ENCODE measurements around the gene KRTAP5-2. TPM values are rescaled to one million over a fixed set of nuclear protein-coding genes. Genes with fewer than 3 reads are reported as not detected.

KRTAP5-2 gene
- total RNA-seq, 2 experiments from 2014 or later = not detected

GRCh38 chr11:1637628-1638027 is 39.5 kb upstream of the KRTAP5-2 start:
- Mint-ChIP-seq H3K9me3 (no peaks in the 10 kb centered on the region), H3K4me3 (no peak overlapping the region), H3K36me3 (ENCODE audit: low read depth) (no peaks in the 10 kb centered on the region), H3K27ac (no peak overlapping the region), H3K27me3 (no peaks in the 10 kb centered on the region), H3K4me1 (no peaks in the 10 kb centered on the region)
- ChIA-PET POLR2A (no interaction called here), CTCF (interaction anchor here (1.9 kb wide), 1 partner anchor 15 kb away, joined by 4 read pairs; no protein-coding TSS in a partner anchor)
- no peak for DNase-seq

GRCh38 chr11:1636291-1636950 is 38.3 kb upstream of the KRTAP5-2 start:
- no peak for DNase-seq
- H3K9me3 Mint-ChIP-seq = no peaks in the 10 kb centered on the region
- peaks cover 4% of the 10 kb centered on the region for H3K27me3 Mint-ChIP-seq
- H3K36me3 Mint-ChIP-seq (ENCODE audit: low read depth) = no peaks in the 10 kb centered on the region
- no peak overlapping the region for H3K27ac Mint-ChIP-seq
- CTCF ChIA-PET = no interaction called here
- POLR2A ChIA-PET = no interaction called here
- no peak overlapping the region for H3K4me3 Mint-ChIP-seq
- H3K4me1 Mint-ChIP-seq = no peaks in the 10 kb centered on the region

GRCh38 chr11:1633864-1634263 is 35.8 kb upstream of the KRTAP5-2 start:
- H3K9me3 Mint-ChIP-seq = no peaks in the 10 kb centered on the region
- ChIA-PET CTCF (no interaction called here), POLR2A (no interaction called here)
- no peaks in the 10 kb centered on the region for H3K4me1 Mint-ChIP-seq
- no peak overlapping the region for H3K4me3 Mint-ChIP-seq
- no peaks in the 10 kb centered on the region for H3K36me3 Mint-ChIP-seq (ENCODE audit: low read depth)
- peaks cover 14% of the 10 kb centered on the region for H3K27me3 Mint-ChIP-seq
- no peak for DNase-seq
- no peak overlapping the region for H3K27ac Mint-ChIP-seq

- Mint-ChIP-seq H3K27me3 (peaks cover 15% of the 10 kb centered on the region), H3K4me3 (no peak overlapping the region), H3K9me3 (no peaks in the 10 kb centered on the region), H3K36me3 (ENCODE audit: low read depth) (no peaks in the 10 kb centered on the region), H3K4me1 (no peaks in the 10 kb centered on the region), H3K27ac (no peak overlapping the region)
- POLR2A ChIA-PET = interaction anchor here (0.6 kb wide), 1 partner anchor 181 kb away, joined by 3 read pairs; no protein-coding TSS in a partner anchor
- CTCF ChIA-PET = interaction anchor here (1.1 kb wide), 1 partner anchor 21 kb away, joined by 3 read pairs; no protein-coding TSS in a partner anchor
- no peak for DNase-seq
These were observed 34.1 kb upstream of the KRTAP5-2 start for GRCh38 chr11:1632053-1632714.

GRCh38 chr11:1631066-1631568 is 33.0 kb upstream of the KRTAP5-2 start:
- ChIA-PET CTCF (interaction anchor here (1.5 kb wide), 1 partner anchor 22 kb away, joined by 3 read pairs; no protein-coding TSS in a partner anchor), POLR2A (no interaction called here)
- no peaks in the 10 kb centered on the region for H3K36me3 Mint-ChIP-seq (ENCODE audit: low read depth)
- no peaks in the 10 kb centered on the region for H3K9me3 Mint-ChIP-seq
- H3K4me1 Mint-ChIP-seq = no peaks in the 10 kb centered on the region
- no peak overlapping the region for H3K27ac Mint-ChIP-seq
- no peak overlapping the region for H3K4me3 Mint-ChIP-seq
- peaks cover 15% of the 10 kb centered on the region for H3K27me3 Mint-ChIP-seq
- DNase-seq = no peak

- no peak overlapping the region for H3K4me3 Mint-ChIP-seq
- CTCF ChIA-PET = interaction anchor here (1.5 kb wide), 1 partner anchor 23 kb away, joined by 3 read pairs; no protein-coding TSS in a partner anchor
These were observed 32.2 kb upstream of the KRTAP5-2 start for GRCh38 chr11:1630271-1630670.

GRCh38 chr11:1629326-1630185 is 31.5 kb upstream of the KRTAP5-2 start, which contains the start of gene KRTAP5-5:
Gene KRTAP5-5, plus strand, starts transcription at chr11:1629775. Its CDS starts 66 bp downstream, at chr11:1629841.
- POLR2A ChIA-PET = interaction anchor here (0.7 kb wide), 1 partner anchor 247 kb away, joined by 3 read pairs; no protein-coding TSS in a partner anchor
- no peak for DNase-seq
- no peaks in the 10 kb centered on the region for H3K36me3 Mint-ChIP-seq (ENCODE audit: low read depth)
- CTCF ChIA-PET = interaction anchor here (0.7 kb wide), 1 partner anchor 10 kb away, joined by 4 read pairs; no protein-coding TSS in a partner anchor
- H3K9me3 Mint-ChIP-seq = no peaks in the 10 kb centered on the region
- no peak within 1 kb of the TSS for H3K27ac Mint-ChIP-seq
- no peak within 1 kb of the TSS for H3K4me3 Mint-ChIP-seq
- H3K4me1 Mint-ChIP-seq = no peaks in the 10 kb centered on the region
- H3K27me3 Mint-ChIP-seq = peaks cover 15% of the 10 kb centered on the region

More at GRCh38 chr11:1630271-1630670, 32.2 kb upstream of the KRTAP5-2 start:
- DNase-seq = no peak
- Mint-ChIP-seq H3K36me3 (ENCODE audit: low read depth) (no peaks in the 10 kb centered on the region), H3K27me3 (peaks cover 15% of the 10 kb centered on the region), H3K9me3 (no peaks in the 10 kb centered on the region), H3K27ac (no peak overlapping the region), H3K4me1 (no peaks in the 10 kb centered on the region)
- POLR2A ChIA-PET = interaction anchor here (0.7 kb wide), 1 partner anchor 247 kb away, joined by 3 read pairs; no protein-coding TSS in a partner anchor

- ChIA-PET CTCF (interaction anchor here (0.7 to 1.0 kb wide), 2 partner anchors 11 to 12 kb away, joined by 3 to 4 read pairs; no protein-coding TSS in a partner anchor), POLR2A (no interaction called here)
- Mint-ChIP-seq H3K4me1 (no peaks in the 10 kb centered on the region), H3K27ac (no peak overlapping the region), H3K9me3 (no peaks in the 10 kb centered on the region), H3K36me3 (ENCODE audit: low read depth) (no peaks in the 10 kb centered on the region), H3K4me3 (no peak overlapping the region), H3K27me3 (peaks cover 17% of the 10 kb centered on the region)
- DNase-seq = peak; percentile 50
These were observed 30.6 kb upstream of the KRTAP5-2 start for GRCh38 chr11:1628506-1629325.

- Mint-ChIP-seq H3K4me1 (no peaks in the 10 kb centered on the region), H3K27me3 (peaks cover 7% of the 10 kb centered on the region), H3K4me3 (no peak overlapping the region), H3K36me3 (ENCODE audit: low read depth) (no peaks in the 10 kb centered on the region), H3K9me3 (no peaks in the 10 kb centered on the region), H3K27ac (no peak overlapping the region)
- ChIA-PET CTCF (no interaction called here), POLR2A (no interaction called here)
- DNase-seq = no peak
These were observed 27.4 kb upstream of the KRTAP5-2 start for GRCh38 chr11:1625541-1625940.

- H3K27ac Mint-ChIP-seq = no peak overlapping the region
- peaks cover 4% of the 10 kb centered on the region for H3K27me3 Mint-ChIP-seq
- no peaks in the 10 kb centered on the region for H3K36me3 Mint-ChIP-seq (ENCODE audit: low read depth)
- no peaks in the 10 kb centered on the region for H3K9me3 Mint-ChIP-seq
- H3K4me1 Mint-ChIP-seq = no peaks in the 10 kb centered on the region
- POLR2A ChIA-PET = no interaction called here
- CTCF ChIA-PET = interaction anchor here (1.1 kb wide), 1 partner anchor 14 kb away, joined by 3 read pairs; no protein-coding TSS in a partner anchor
- no peak for DNase-seq
- no peak overlapping the region for H3K4me3 Mint-ChIP-seq
These were observed 26.5 kb upstream of the KRTAP5-2 start for GRCh38 chr11:1624621-1625020.

- Mint-ChIP-seq H3K27me3 (peaks cover 2% of the 10 kb centered on the region), H3K36me3 (ENCODE audit: low read depth) (no peaks in the 10 kb centered on the region), H3K9me3 (no peaks in the 10 kb centered on the region), H3K4me3 (no peak overlapping the region), H3K27ac (no peak overlapping the region), H3K4me1 (peaks cover 4% of the 10 kb centered on the region)
- ChIA-PET POLR2A (no interaction called here), CTCF (interaction anchor here (1.1 kb wide), 1 partner anchor 15 kb away, joined by 3 read pairs; no protein-coding TSS in a partner anchor)
- no peak for DNase-seq
These were observed 25.6 kb upstream of the KRTAP5-2 start for GRCh38 chr11:1623716-1624115.

- CTCF ChIA-PET = no interaction called here
- Mint-ChIP-seq H3K4me1 (peaks cover 4% of the 10 kb centered on the region), H3K4me3 (no peak within 1 kb of the TSS), H3K9me3 (no peaks in the 10 kb centered on the region), H3K27me3 (peaks cover 5% of the 10 kb centered on the region), H3K27ac (no peak within 1 kb of the TSS), H3K36me3 (ENCODE audit: low read depth) (no peaks in the 10 kb centered on the region)
- DNase-seq = no peak
- POLR2A ChIA-PET = no interaction called here
These were observed 24.0 kb upstream of the KRTAP5-2 start, which contains the start of gene KRTAP5-4 for GRCh38 chr11:1622086-1622485. Gene KRTAP5-4, minus strand, starts transcription at chr11:1622138. Its CDS starts 45 bp downstream, at chr11:1622093.
